Left forelimb (tissue), 1 donor: ENCODE results near the gene RPS10.
"Not testable (repeated sequence)": the region's sequence is repeated elsewhere in the genome, so short reads cannot be mapped to it uniquely, and the experiment has no call there.

Experiments
- DNase-seq: peaks from one replicate; pipeline ENCODE4 v3.0.0-alpha.2; 2018; ENCODE audit warnings: low spot score

RPS10 gene

GRCh38 chr6:34447910-34448309 lies 22.0 kb upstream of the RPS10 start:
- no peak for DNase-seq

GRCh38 chr6:34447386-34447785 lies 21.5 kb upstream of the RPS10 start:
- no peak for DNase-seq

DNA sequence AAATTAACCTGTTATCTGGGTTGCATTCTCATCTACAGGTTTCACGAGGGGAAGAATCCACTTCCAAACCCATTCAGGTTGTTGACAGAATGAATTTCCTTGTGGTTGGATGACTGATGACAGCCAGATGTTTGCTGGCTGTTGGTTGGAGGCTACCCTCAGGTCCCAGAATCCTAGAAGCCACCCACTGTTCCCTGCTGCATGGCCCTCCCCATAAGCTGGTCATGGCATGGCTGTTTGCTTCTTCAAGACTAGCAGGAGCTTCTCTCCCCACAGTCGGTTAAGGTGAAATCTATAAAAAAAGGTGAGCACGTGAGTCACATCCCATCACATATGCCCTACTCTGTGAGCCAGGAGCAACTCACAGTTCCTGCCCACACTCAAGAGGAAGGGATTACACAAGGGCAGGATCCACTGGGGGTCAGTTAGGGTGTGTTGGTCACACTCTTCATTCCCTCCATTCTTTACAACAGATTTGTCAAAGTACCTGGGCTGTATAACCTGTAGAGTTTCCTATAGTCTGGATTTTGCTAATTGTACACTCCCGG lies 19.5 kb upstream of the RPS10 start:
- DNase-seq, result no peak

DNA sequence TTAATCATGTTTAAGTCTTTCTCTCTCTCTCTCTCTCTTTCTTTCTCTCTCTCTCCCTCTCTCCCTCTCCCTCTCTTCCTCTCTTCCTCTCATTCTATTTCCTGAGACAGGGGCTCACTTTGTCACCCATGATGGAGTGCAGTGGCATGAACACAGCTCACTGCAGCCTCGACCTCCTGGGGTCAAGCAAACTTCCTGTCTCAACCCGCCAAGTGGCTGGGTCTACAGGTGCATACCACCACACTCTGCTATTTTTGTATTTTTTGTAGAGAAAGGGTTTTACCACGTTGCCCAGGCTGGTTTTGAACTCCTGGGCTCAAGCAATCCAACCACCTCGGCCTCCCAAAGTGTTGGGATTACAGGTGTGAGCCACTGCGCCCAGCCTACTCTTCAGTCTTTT lies 15.7 kb upstream of the RPS10 start:
- no peak for DNase-seq

DNA sequence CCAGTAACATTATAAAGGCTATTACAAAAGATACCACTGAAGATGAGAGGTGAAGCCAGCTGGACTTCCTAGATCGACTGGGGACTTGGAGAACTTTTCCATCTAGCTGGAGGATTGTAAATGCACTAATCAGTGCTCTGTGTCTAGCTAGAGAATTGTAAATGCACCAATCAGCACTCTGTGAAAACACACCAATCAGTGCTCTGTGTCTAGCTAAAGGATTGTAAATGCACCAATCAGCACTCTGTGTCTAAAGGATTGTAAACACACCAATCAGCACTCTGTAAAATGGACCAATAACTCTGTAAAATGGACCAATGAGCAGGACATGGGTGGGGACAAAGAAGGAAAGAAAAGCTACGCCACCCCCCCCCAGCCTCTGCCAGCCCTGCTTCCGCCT lies 13.6 kb upstream of the RPS10 start:
- no peak for DNase-seq

DNA sequence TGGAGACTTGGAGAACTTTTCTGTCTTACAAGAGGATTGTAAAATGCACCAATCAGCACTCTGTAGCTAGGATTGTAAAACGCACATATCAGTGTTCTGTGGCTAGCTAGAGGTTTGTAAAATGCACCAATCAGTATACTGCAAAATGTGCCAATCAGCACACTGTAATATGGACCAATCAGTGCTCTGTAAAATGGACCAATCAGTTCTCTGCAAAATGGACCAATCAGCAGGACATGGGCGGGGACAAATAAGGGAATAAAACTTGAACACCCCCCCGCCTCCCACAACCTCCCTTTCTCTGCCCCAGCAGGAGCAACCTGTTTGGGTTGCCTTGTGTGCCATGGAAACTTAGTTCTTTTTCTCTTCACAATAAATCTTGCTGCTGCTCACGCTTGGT lies 12.8 kb upstream of the RPS10 start:
- DNase-seq, result no peak

DNA sequence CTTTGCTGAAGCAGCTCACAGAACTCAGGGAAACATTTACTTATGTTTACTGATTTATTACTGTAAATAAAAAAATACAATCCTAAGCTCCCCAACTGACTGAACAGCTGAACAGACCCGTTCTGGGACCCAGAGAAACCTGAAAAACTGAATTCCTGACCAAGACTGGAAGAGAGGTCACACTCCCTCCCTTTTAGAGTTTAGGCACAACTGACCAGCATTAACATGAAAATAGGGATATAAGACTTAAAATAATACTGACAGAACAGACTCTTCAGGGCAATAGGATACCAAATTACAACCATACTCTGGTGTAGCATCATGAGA lies 11.7 kb upstream of the RPS10 start:
- no peak for DNase-seq

GRCh38 chr6:34436803-34437643 lies 11.2 kb upstream of the RPS10 start:
- DNase-seq, result no peak

- no peak for DNase-seq
Measured at GRCh38 chr6:34435916-34436315, 10.0 kb upstream of the RPS10 start.

GRCh38 chr6:34425132-34425497 lies 754 bp downstream of the RPS10 start:
- DNase-seq, result no peak

DNA sequence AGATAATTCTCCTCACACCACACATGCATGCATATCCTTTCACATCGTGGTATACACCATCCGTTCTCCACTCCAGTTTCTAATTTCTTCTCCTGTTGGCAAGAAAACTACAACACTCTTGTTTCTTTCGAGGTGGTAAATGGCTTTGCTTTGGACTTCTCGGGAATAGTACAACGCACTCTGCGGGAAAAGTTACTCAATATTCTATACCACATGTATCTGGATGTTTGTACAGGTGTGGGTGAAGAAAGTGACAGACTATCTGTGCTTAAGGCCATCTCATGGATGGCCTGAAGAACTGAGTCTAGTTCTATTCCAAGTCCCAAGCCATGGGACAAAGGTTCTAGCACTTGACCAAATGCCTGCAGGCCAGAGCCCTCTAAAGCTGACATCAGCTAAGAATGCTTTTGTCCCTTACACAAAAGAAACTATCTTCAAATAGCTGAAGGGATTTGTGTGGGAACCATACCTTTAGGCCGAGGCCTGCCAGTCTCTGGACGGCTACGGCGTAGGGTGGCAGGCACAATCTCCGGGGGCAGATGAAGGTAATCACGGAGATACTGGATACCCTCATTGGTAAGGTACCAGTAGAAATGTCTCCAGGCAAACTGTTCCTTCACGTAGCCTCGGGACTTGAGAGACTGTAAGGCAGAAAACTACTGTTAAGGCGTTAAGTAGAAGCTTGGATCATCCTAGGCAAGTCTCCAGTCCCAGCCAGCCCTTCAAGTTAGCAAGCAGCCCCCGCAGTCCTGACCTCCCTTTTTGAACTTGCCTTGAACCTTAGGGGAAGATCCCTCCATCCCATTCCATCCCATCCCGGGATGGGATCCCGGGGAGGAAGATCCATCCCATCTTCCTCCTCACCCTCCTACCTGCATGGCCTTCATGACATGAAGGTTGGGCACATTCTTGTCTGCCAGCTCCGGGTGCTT lies 1.4 kb downstream of the RPS10 start:
- DNase-seq, result no peak

- DNase-seq, result no peak
Measured at GRCh38 chr6:34423254-34423653, 2.6 kb downstream of the RPS10 start.

- DNase-seq, result no peak
Measured at GRCh38 chr6:34418367-34418766, 7.5 kb downstream of the RPS10 start.

DNA sequence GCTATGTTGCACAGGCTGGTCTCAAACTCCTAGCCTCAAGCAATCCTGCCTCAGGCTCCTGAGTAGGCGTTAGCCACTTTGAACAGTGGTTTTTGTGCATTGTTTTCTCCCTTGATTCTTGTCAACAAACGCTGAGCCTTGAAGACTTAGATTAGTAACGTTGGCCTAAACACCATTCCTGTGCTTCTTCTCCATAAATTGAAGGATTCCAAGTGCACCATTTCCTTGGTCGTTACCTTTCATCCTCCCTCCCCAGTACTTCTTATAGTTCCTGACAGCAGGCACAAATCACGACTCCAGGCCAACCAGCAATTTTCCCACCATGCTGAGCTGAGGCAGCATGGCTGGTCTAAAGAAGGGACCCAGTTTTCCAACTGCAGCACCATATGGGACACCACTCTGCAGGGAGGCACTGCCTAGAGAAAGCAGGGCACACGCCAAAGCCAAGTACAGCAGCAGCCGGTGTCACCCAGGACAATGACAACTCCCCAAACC lies 8.9 kb downstream of the RPS10 start:
- no peak for DNase-seq

DNA sequence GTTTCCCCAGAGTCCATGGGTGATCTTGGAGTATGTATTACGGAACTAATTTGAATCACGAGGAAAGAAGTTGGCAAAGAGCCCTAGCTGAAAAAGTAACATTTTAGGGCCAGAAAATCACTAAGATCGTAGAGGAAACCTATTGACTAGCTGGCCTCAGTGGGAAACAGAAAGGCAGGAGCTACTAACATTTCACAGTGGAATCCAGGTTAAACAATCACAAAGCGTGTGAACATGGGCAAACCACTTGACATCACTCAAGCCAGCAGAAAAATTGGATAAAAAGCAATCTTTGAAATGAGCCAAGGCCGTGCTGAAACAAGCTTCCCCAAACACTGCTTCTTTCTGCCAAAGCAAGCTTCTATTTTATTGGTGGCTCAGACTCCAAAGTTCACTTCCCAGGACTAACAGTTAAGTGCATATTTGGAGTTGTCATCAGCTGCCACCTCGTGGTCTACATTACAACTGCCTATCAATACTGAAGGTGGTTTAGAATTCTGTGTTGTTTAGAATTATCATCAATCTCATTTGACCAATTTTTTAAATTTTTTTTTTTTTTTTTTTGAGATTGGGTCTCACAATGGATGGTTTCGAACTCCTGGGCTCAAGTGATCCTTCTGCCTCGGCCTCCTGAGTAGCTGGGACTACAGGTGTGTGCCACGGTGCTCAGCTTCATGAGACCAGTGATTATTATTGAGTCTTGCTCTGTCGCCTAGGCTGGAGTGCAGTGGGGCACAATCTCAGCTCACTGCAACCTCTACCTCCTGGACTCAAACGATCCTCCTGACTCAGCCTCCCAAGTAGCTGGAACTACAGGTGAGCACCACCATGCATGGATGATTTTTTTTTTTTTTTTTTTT lies 10.6 kb downstream of the RPS10 start:
- no peak for DNase-seq

GRCh38 chr6:34412643-34413214 lies 13.1 kb downstream of the RPS10 start:
- DNase-seq, result no peak

GRCh38 chr6:34412016-34412415 lies 13.9 kb downstream of the RPS10 start:
- no peak for DNase-seq

DNA sequence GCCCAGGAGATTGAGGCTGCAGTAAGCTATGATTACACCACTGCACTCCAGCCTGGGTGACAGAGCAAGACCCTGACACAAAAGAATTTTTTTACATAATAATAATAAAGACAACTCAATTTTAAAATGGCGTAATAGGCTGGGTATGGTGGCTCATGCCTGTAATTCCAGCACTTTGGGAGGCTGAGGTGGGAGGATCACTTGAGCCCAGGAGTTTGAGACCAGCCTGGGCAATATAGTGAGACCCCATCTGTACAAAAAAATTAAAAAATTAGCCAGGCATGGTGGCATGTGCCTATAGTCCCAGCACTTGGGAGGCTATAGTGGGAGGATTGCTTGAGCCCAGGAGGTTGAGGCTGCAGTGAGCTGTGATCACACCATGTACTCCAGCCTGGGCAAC lies 18.0 kb downstream of the RPS10 start:
- not testable (repeated sequence) for DNase-seq

DNA sequence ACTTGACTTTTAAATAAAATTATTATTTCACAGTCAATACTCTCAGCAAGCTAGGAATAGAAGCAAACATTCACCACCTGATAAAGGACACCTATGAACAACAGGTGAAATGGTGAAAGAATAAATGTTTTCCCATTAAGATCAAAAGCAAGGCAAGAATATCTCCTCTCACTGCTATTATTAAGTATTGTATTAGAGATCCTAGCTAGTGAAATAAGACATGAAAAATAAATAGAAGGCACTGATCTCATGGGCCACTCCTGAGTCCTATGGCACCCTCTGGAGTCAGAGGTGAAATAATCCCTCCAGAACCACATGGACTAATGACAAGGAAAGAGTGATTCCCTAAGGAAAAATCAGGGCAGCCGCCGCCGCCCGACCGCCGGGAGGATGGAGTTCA lies 29.4 kb downstream of the RPS10 start:
- DNase-seq, result no peak

DNA sequence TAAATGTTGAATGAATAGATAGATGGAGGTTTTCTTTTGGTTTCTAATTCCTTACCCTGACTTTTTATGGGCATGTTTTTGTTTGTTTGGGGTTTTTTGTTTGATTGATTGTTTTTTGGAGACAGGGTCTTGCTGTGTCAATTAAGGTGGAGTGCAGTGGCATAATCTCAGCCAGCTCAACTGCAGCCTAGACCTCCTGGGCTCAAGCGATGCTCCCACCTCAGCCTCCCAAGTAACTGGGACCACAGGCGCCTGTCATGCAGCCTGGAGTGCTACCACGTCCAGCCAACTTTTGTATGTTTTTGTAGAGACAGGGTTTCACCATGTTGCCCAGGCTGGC lies 31.9 kb downstream of the RPS10 start:
- no peak for DNase-seq

DNA sequence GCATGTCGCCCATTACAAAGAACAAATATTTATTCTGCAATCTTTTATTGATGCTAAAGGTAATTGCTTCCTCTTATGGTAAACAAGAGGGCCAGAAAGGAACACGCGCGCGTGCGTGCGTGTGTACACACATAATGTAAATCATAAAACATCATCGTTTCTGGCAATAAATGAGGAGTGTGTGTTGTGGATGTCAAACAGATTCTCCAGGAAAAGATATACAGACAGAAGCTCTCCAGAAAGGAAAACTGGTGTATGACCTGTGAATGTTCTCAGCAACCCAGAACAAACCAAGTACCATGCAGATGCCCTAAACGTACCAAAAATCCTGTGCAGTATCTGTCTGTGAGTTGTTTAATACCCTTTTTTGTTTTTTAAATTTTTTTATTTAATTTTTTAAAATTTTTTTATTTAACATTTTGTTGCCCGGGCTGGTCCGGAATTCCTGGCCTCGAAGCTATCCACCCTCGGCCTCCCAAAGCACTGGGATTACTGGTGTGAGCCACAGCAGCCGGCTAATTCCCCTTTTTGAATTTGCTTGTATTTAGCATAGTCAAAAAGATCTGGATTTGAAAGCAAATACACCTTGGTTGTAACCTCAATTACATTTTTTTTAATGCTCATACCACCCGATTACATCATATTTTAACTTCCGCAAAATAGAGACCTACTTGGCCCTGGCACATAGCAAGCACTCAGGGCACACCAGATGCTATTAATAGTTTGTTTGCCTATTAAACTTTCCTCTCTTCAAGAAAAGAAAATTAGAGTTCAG lies 32.5 kb downstream of the RPS10 start:
- no peak for DNase-seq
